SK-N-SH treated with all-trans-retinoic acid at 6 μM for 48 hours (cell line): ENCODE results near the gene ADGRD2.
A peak's percentile ranks its signal among the peaks of the same experiment; 100 is the strongest.

Source experiments
- ATAC-seq: fragments of 200-7000 bp; cut with Tn5 transposase; 3 replicates; pipeline ENCODE4 v1.9.1; 2020; ENCODE audit warnings: mild to moderate bottlenecking, moderate library complexity
- ARNTL ChIP-seq: fragments of 450-650 bp; formaldehyde crosslinking; IDR thresholded peaks from 2 replicates; pipeline ENCODE4 v1.5.0; 2020; ENCODE audit warnings: low read depth, mild to moderate bottlenecking, moderate library complexity, borderline replicate concordance
- BACH2 ChIP-seq: fragments of 250-450 bp; sonication (Bioruptor Pico); IDR thresholded peaks from 2 replicates; pipeline ENCODE4 v1.9.0; 2021; ENCODE audit warnings: mild to moderate bottlenecking, borderline replicate concordance
- CSDC2 ChIP-seq: fragments of 250-450 bp; sonication (Bioruptor Pico); IDR thresholded peaks from 2 replicates; pipeline ENCODE4 v1.5.0; 2020; ENCODE audit warnings: mild to moderate bottlenecking, moderate library complexity
- ESRRG ChIP-seq: fragments of 250-450 bp; sonication (Bioruptor Pico); IDR thresholded peaks from 2 replicates; pipeline ENCODE4 v1.6.1; 2021; ENCODE audit warnings: mild to moderate bottlenecking
- GLIS3 ChIP-seq: fragments of 250-450 bp; sonication (Bioruptor Pico); IDR thresholded peaks from 2 replicates; pipeline ENCODE4 v1.5.0; 2020; ENCODE audit warnings: mild to moderate bottlenecking, moderate library complexity
- ISL1 ChIP-seq: fragments of 250-450 bp; sonication (Bioruptor Pico); IDR thresholded peaks from 2 replicates; pipeline ENCODE4 v2.1.2; 2022; ENCODE audit warnings: mild to moderate bottlenecking, moderate library complexity
- OSR1 ChIP-seq: fragments of 250-450 bp; sonication (Bioruptor Pico); IDR thresholded peaks from 2 replicates; pipeline ENCODE4 v1.8.0; 2022; ENCODE audit warnings: moderate library complexity, mild to moderate bottlenecking, inconsistent platforms
- PPARA ChIP-seq: fragments of 250-450 bp; sonication (Bioruptor Pico); IDR thresholded peaks from 2 replicates; pipeline ENCODE4 v1.5.0; 2020; ENCODE audit warnings: mild to moderate bottlenecking, borderline replicate concordance
- RARB ChIP-seq: fragments of 250-450 bp; sonication (Bioruptor Pico); IDR thresholded peaks from 2 replicates; pipeline ENCODE4 v1.8.0; 2021; ENCODE audit warnings: mild to moderate bottlenecking, moderate library complexity
- SNAI2 ChIP-seq: fragments of 250-450 bp; sonication (Bioruptor Pico); IDR thresholded peaks from 2 replicates; pipeline ENCODE4 v1.5.0; 2020; ENCODE audit warnings: mild to moderate bottlenecking, moderate library complexity
- TCF4 ChIP-seq: fragments of 250-450 bp; sonication (Bioruptor Pico); IDR thresholded peaks from 2 replicates; pipeline ENCODE4 v1.8.0; 2021; ENCODE audit warnings: mild to moderate bottlenecking, moderate library complexity, borderline replicate concordance
- TOX ChIP-seq: fragments of 250-450 bp; sonication (Bioruptor Pico); IDR thresholded peaks from 2 replicates; pipeline ENCODE4 v1.8.0; 2021; ENCODE audit warnings: mild to moderate bottlenecking, moderate library complexity, borderline replicate concordance
- ZC3H10 ChIP-seq: fragments of 250-450 bp; sonication (Bioruptor Pico); IDR thresholded peaks from 2 replicates; pipeline ENCODE4 v1.5.1; 2021; ENCODE audit warnings: mild to moderate bottlenecking, moderate library complexity
- ZFP3 ChIP-seq: fragments of 250-450 bp; sonication (Bioruptor Pico); IDR thresholded peaks from 2 replicates; pipeline ENCODE4 v1.5.0; 2020; ENCODE audit warnings: mild to moderate bottlenecking, moderate library complexity
- ZFP30 ChIP-seq: fragments of 450-650 bp; formaldehyde crosslinking; IDR thresholded peaks from 2 replicates; pipeline ENCODE4 v1.5.0; 2022; ENCODE audit warnings: mild to moderate bottlenecking, moderate library complexity
- ZNF565 ChIP-seq: fragments of 450-650 bp; formaldehyde crosslinking; conservative IDR thresholded peaks from 2 replicates; pipeline ENCODE4 v1.5.0; 2020; ENCODE audit warnings: low read depth, mild to moderate bottlenecking, moderate library complexity
- ZNF70 ChIP-seq: fragments of 450-650 bp; formaldehyde crosslinking; IDR thresholded peaks from 2 replicates; pipeline ENCODE4 v1.5.0; 2020; ENCODE audit warnings: mild to moderate bottlenecking, moderate library complexity
- ZNF8 ChIP-seq: fragments of 450-650 bp; formaldehyde crosslinking; IDR thresholded peaks from 2 replicates; pipeline ENCODE4 v1.5.0; 2020; ENCODE audit warnings: mild to moderate bottlenecking, moderate library complexity
- TF ChIP-seq, protein P1 (sequence below): fragments of 250-450 bp; sonication (Bioruptor Pico); IDR thresholded peaks from 2 replicates; pipeline ENCODE4 v1.5.1; 2021; ENCODE audit warnings: mild to moderate bottlenecking, moderate library complexity
- TF ChIP-seq, protein P2 (sequence below): fragments of 250-450 bp; sonication (Bioruptor Pico); IDR thresholded peaks from 2 replicates; pipeline ENCODE4 v1.5.1; 2020; ENCODE audit warnings: low read depth, mild to moderate bottlenecking, moderate library complexity
- TF ChIP-seq, protein P3 (sequence below): fragments of 250-450 bp; sonication (Bioruptor Pico); IDR thresholded peaks from 2 replicates; pipeline ENCODE4 v1.8.0; 2020; ENCODE audit warnings: mild to moderate bottlenecking, moderate library complexity, borderline replicate concordance
- TF ChIP-seq, protein P4 (sequence below): fragments of 250-450 bp; sonication (Bioruptor Pico); IDR thresholded peaks from 2 replicates; pipeline ENCODE4 v1.8.0; 2021; ENCODE audit warnings: low read depth, mild to moderate bottlenecking, moderate library complexity, borderline replicate concordance

ADGRD2 gene

DNA sequence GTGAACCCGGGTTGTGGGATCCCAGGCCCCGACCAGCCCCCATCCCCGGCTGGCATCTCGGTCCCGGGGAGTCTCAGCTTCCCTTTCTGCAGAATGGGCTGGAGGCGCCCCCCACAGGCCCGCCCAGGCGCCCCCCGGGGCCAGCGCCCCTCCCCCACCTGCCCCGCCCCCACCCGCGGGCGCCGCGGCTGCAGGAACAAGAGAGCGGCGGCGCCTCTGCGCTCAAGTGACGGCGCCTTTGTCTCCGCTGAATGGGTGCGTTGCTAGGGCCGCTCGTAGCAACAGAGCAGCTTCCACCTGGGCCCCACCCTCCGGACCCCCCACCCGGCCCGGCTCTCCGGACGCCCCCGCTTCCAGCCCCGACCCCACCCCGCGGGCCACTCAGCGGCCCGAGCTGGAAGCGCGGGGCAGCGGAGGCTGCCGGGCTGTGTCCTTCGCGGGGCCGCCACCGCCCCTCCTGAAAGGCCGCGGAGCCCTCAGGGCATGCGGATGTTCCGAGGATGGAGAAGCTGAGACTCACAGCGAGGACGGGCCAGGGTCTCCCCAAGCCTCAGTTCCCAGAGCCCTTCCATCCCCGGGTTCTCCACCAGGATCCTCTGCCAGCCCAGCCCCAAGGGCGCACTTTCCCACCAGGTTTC is 27.5 kb downstream of the ADGRD2 start:
- TF ChIP-seq, protein P1, sequence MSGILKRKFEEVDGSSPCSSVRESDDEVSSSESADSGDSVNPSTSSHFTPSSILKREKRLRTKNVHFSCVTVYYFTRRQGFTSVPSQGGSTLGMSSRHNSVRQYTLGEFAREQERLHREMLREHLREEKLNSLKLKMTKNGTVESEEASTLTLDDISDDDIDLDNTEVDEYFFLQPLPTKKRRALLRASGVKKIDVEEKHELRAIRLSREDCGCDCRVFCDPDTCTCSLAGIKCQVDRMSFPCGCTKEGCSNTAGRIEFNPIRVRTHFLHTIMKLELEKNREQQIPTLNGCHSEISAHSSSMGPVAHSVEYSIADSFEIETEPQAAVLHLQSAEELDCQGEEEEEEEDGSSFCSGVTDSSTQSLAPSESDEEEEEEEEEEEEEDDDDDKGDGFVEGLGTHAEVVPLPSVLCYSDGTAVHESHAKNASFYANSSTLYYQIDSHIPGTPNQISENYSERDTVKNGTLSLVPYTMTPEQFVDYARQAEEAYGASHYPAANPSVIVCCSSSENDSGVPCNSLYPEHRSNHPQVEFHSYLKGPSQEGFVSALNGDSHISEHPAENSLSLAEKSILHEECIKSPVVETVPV (CRISPR knock-in tag): no peak
- no peak for TF ChIP-seq OSR1 (CRISPR knock-in tag)
- no peak for TF ChIP-seq ZC3H10 (CRISPR knock-in tag)
- ATAC-seq: peak; percentile 23; the same call in 2 of the 3 replicates

DNA sequence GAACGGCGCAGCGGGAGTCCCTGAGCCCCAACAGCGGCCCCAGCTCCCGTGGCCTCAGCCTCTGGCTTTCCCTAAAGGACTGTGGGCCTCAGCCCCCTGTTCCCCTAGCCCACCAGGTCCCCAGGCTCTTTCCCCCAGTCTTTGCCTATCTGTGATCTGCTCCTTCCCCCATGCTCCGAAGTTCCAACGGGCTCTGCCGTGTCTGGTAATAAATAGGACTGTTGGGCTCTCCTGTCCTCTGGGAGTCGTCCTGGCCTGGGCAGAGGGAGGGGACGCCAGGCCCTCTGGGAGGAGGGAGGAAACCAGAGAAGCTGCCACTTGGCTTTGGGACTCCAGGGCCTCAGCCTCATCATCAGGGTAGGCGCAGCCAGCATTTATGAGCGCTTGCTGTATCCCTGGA is 28.1 kb downstream of the ADGRD2 start:
- ATAC-seq: peak; percentile 30; the same call in 2 of the 3 replicates

DNA sequence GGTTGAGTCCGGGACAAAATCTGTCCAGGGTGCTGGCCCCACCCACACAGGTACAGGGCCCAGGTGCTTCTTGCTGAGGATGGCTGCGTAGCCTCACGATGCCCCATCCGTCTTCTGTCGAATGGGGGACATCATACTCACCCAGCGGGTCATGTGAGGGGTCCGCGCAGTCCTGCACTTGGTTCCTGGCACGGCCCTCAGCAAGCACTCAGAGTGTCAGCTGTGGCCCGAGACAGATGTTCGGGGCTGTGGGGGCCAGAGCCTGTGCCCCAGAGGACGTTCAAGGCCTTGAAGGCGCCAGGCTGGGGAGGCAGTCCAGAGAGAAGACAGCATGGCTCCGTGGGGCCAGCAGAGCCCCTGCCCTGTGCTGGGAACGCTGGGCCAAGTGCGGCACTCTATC is 29.1 kb downstream of the ADGRD2 start:
- no peak for ATAC-seq
- no peak for TF ChIP-seq ZNF70
- TF ChIP-seq, protein P2, sequence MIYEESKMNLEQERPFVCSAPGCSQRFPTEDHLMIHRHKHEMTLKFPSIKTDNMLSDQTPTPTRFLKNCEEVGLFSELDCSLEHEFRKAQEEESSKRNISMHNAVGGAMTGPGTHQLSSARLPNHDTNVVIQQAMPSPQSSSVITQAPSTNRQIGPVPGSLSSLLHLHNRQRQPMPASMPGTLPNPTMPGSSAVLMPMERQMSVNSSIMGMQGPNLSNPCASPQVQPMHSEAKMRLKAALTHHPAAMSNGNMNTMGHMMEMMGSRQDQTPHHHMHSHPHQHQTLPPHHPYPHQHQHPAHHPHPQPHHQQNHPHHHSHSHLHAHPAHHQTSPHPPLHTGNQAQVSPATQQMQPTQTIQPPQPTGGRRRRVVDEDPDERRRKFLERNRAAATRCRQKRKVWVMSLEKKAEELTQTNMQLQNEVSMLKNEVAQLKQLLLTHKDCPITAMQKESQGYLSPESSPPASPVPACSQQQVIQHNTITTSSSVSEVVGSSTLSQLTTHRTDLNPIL (CRISPR knock-in tag): no peak
- no peak for TF ChIP-seq ESRRG (CRISPR knock-in tag)
- TF ChIP-seq ZFP30 (CRISPR knock-in tag): no peak
- TF ChIP-seq TOX: no peak
- TF ChIP-seq, protein P1 (CRISPR knock-in tag): no peak
- TF ChIP-seq ARNTL (CRISPR knock-in tag): no peak
- TF ChIP-seq, protein P3, sequence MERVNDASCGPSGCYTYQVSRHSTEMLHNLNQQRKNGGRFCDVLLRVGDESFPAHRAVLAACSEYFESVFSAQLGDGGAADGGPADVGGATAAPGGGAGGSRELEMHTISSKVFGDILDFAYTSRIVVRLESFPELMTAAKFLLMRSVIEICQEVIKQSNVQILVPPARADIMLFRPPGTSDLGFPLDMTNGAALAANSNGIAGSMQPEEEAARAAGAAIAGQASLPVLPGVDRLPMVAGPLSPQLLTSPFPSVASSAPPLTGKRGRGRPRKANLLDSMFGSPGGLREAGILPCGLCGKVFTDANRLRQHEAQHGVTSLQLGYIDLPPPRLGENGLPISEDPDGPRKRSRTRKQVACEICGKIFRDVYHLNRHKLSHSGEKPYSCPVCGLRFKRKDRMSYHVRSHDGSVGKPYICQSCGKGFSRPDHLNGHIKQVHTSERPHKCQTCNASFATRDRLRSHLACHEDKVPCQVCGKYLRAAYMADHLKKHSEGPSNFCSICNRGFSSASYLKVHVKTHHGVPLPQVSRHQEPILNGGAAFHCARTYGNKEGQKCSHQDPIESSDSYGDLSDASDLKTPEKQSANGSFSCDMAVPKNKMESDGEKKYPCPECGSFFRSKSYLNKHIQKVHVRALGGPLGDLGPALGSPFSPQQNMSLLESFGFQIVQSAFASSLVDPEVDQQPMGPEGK: no peak
- TF ChIP-seq OSR1 (CRISPR knock-in tag): no peak
- no peak for TF ChIP-seq ISL1
- no peak for TF ChIP-seq ZNF565 (CRISPR knock-in tag)
- TF ChIP-seq GLIS3: no peak

More for the DNA sequence above, 28.1 kb downstream of the ADGRD2 start:
- TF ChIP-seq, protein P1 (CRISPR knock-in tag): no peak
- TF ChIP-seq ZFP3 (CRISPR knock-in tag): no peak
- no peak for TF ChIP-seq TCF4
- TF ChIP-seq RARB (CRISPR knock-in tag): no peak
- TF ChIP-seq, protein P3: no peak
- no peak for TF ChIP-seq ZFP30 (CRISPR knock-in tag)
- TF ChIP-seq BACH2 (CRISPR knock-in tag): no peak
- no peak for TF ChIP-seq ZNF70
- TF ChIP-seq PPARA (CRISPR knock-in tag): no peak
- TF ChIP-seq ISL1: no peak
- TF ChIP-seq GLIS3: no peak
- TF ChIP-seq, protein P2 (CRISPR knock-in tag): no peak
- TF ChIP-seq ZNF8: no peak
- no peak for TF ChIP-seq SNAI2 (CRISPR knock-in tag)
- no peak for TF ChIP-seq OSR1 (CRISPR knock-in tag)
- no peak for TF ChIP-seq CSDC2 (CRISPR knock-in tag)
- no peak for TF ChIP-seq ARNTL (CRISPR knock-in tag)
- TF ChIP-seq ESRRG (CRISPR knock-in tag): no peak
- TF ChIP-seq, protein P4, sequence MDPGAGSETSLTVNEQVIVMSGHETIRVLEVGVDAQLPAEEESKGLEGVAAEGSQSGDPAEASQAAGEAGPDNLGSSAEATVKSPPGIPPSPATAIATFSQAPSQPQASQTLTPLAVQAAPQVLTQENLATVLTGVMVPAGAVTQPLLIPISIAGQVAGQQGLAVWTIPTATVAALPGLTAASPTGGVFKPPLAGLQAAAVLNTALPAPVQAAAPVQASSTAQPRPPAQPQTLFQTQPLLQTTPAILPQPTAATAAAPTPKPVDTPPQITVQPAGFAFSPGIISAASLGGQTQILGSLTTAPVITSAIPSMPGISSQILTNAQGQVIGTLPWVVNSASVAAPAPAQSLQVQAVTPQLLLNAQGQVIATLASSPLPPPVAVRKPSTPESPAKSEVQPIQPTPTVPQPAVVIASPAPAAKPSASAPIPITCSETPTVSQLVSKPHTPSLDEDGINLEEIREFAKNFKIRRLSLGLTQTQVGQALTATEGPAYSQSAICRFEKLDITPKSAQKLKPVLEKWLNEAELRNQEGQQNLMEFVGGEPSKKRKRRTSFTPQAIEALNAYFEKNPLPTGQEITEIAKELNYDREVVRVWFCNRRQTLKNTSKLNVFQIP (CRISPR knock-in tag): no peak
